ENCODE data around the gene CEBPG.

Gene CEBPG

GRCh38 chr19:33383720-33384292, 10.3 kb downstream of the CEBPG start:
- DNase-seq = no peak

GRCh38 chr19:33384983-33385382, 11.5 kb downstream of the CEBPG start:
- no peak for DNase-seq

GRCh38 chr19:33385956-33386355, 12.4 kb downstream of the CEBPG start:
- no peak for DNase-seq

GRCh38 chr19:33386361-33386858, 12.9 kb downstream of the CEBPG start:
- DNase-seq = no peak

- no peak for DNase-seq
These were observed 14.1 kb downstream of the CEBPG start for GRCh38 chr19:33387351-33388230.

- no peak for DNase-seq
These were observed 14.8 kb downstream of the CEBPG start for GRCh38 chr19:33388231-33388724.

GRCh38 chr19:33388725-33389420, 15.4 kb downstream of the CEBPG start:
- no peak for DNase-seq

GRCh38 chr19:33389421-33390100, 16.1 kb downstream of the CEBPG start:
- no peak for DNase-seq

GRCh38 chr19:33390101-33390907, 16.8 kb downstream of the CEBPG start:
- no peak for DNase-seq

- no peak for DNase-seq
These were observed 17.6 kb downstream of the CEBPG start for GRCh38 chr19:33390908-33391630.

GRCh38 chr19:33391631-33392249, 18.2 kb downstream of the CEBPG start:
- no peak for DNase-seq

- DNase-seq = no peak
These were observed 19.1 kb downstream of the CEBPG start for GRCh38 chr19:33392341-33393285.

- no peak for DNase-seq
These were observed 19.9 kb downstream of the CEBPG start for GRCh38 chr19:33393286-33394005.

- no peak for DNase-seq
These were observed 20.7 kb downstream of the CEBPG start for GRCh38 chr19:33394006-33394722.

GRCh38 chr19:33394723-33395560, 21.4 kb downstream of the CEBPG start:
- DNase-seq = no peak

- DNase-seq = no peak
These were observed 22.3 kb downstream of the CEBPG start for GRCh38 chr19:33395561-33396550.
